ENCODE data around the gene DUSP2. TPM values are rescaled to one million over a fixed set of nuclear protein-coding genes. Genes with fewer than 3 reads are reported as not detected.
"Not testable (repeated sequence)": the region's sequence is repeated elsewhere in the genome, so short reads cannot be mapped to it uniquely, and the experiment has no call there.

DUSP2 gene
- total and polyA plus RNA-seq, 11 donors, result 0.56 to 23.1 (median 2.7) TPM

DNA sequence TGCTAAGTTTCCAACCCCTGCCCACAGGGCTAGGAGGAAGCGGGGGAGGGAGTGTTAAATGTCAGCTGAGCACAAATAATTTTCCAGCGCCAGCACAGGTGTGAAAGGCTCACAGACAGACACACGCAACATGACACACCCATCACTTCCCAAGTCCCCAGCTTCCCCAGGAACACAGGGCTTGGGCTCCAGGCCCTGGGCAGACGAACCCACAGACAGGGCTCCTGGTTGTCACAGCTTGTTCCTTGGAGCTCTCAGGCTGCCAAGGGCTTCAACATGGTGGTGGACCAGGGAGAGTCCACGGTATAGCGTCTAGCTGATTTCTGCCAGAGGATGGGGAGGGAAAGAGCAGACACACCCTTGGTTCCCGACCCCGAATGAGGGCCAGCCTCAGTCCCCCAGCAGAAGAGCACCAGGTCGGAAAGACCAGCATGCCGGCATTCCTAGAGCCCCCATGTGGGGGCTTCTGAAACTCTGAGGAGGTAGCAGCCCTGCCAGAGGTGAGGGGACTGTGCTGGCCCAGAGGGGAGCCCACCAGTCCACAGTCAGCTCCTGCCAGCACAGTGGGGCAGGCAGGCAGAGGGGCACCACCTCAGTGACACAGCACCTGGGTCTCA is 1.9 kb downstream of the DUSP2 start:
- Histone ChIP-seq H3K36me3 (peaks cover 0 to 9% (median 0%) of the 10 kb centered on the region in 9 donors), H3K27ac (peak overlapping the region in 1 of 12 donors; percentile 90), H3K27me3 (peaks cover 0 to 7% (median 0%) of the 10 kb centered on the region in 9 donors), H3K4me3 (peak overlapping the region in 3 of 12 donors; percentile 55 to 69 (median 61)), H3K9me3 (no peaks in the 10 kb centered on the region), H3K4me1 (peaks cover 0 to 53% (median 27%) of the 10 kb centered on the region in 12 donors)
- 80 to 85% (median 83%) methylated on average over 5 to 10 of the region's 10 CpGs for WGBS, 4 donors
- no peak for TF ChIP-seq POLR2A (IDR thresholded peaks at IDR 0.05)
- TF ChIP-seq, protein P1, sequence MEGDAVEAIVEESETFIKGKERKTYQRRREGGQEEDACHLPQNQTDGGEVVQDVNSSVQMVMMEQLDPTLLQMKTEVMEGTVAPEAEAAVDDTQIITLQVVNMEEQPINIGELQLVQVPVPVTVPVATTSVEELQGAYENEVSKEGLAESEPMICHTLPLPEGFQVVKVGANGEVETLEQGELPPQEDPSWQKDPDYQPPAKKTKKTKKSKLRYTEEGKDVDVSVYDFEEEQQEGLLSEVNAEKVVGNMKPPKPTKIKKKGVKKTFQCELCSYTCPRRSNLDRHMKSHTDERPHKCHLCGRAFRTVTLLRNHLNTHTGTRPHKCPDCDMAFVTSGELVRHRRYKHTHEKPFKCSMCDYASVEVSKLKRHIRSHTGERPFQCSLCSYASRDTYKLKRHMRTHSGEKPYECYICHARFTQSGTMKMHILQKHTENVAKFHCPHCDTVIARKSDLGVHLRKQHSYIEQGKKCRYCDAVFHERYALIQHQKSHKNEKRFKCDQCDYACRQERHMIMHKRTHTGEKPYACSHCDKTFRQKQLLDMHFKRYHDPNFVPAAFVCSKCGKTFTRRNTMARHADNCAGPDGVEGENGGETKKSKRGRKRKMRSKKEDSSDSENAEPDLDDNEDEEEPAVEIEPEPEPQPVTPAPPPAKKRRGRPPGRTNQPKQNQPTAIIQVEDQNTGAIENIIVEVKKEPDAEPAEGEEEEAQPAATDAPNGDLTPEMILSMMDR (IDR thresholded peaks at IDR 0.05), result no peak
- peak in 2 of 5 donors; percentile 11 to 18 for DNase-seq
- no peak for ATAC-seq
- intact Hi-C loops (cut with DNase I), result loop anchor here in 2 of 10 donors (5.0 to 10.0 kb wide), 4 partner anchors 121 to 371 kb away; partner anchors contain the start of genes CIAO1 (in 2 of the 2), TMEM127 (in 2 of the 2) and NEURL3 (in 1 of the 2)

DNA sequence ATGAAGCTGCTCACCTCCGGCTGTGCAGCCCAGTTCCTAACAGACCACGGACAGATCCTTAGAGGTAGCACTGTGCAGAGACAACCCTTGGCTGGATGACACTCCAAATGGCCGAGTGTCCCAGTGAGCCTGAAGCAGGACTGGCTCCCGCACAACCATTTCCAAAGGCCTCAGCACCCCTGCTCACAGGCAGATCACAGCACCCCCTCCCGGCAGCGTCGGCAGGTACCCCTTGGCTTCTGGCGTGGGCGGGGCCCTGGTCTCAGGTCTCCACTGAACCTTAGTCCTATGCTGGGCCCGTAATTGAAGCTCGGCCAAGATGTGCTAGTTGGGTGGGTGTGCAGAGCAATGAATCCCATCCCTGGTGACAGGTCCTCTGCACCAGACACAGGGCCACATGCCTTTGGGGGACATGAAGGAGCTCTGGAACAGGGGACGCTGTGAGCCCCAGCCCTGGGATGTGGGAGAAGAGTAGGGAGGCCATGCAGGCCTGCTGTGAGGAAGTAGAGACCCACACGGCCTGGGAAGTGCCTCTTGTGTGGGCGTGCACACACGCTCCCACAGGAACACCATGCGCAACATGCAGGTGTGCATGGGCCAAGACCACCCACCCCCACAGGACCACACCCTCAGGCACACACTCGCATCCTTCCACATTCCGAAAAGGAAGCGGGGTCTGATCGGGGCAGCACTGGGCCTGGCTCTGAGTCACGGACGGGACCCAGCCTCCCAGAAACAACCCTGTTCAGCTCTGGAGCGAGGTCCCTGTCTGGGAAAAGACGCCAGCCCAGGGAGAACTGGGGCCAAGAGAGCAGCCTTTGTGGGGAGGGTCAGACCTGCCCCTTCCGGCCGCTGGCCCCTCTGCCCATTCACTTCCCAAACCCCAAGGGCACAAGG is 2.8 kb downstream of the DUSP2 start:
- no peaks in the 10 kb centered on the region for H3K9me3 ChIP-seq
- ATAC-seq, result no peak
- WGBS, 4 donors, result 79 to 87% (median 82%) methylated on average over 19 to 26 of the region's 26 CpGs
- peak overlapping the region in 1 of 12 donors; percentile 69 for H3K4me3 ChIP-seq
- H3K27ac ChIP-seq, result peak overlapping the region in 1 of 12 donors; percentile 90
- peaks cover 0 to 7% (median 0%) of the 10 kb centered on the region in 9 donors for H3K27me3 ChIP-seq
- peaks cover 0 to 45% (median 26%) of the 10 kb centered on the region in 12 donors for H3K4me1 ChIP-seq
- H3K36me3 ChIP-seq, result peaks cover 0 to 9% (median 0%) of the 10 kb centered on the region in 9 donors
- peak in 2 of 5 donors; percentile 23 to 62 for DNase-seq
- intact Hi-C loops (cut with DNase I), result loop anchor here in 2 of 10 donors (5.0 to 10.0 kb wide), 4 partner anchors 122 to 372 kb away; partner anchors contain the start of genes CIAO1 (in 2 of the 2), TMEM127 (in 2 of the 2) and NEURL3 (in 1 of the 2)
- TF ChIP-seq, protein P1 (IDR thresholded peaks at IDR 0.05), result no peak
- no peak for TF ChIP-seq POLR2A (IDR thresholded peaks at IDR 0.05)

DNA sequence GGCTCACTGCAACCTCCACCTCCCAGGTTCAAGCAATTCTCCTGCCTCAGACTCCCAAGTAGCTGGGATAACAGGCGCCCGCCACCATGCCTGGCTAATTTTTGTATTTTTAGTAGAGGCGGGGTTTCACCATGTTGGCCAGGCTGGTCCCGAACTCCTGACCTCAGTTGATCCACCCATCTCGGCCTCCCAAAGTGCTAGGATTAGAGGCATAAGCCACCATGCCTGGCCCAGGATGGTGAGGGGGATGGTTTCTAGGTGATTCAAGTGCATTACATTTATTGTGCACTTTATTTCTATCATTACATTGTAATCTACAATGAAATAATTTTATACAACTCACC is 3.6 kb downstream of the DUSP2 start:
- not testable (repeated sequence) for ATAC-seq, H3K9me3 ChIP-seq, H3K4me3 ChIP-seq, H3K27ac ChIP-seq, H3K27me3 ChIP-seq, H3K36me3 ChIP-seq
- intact Hi-C loops (cut with DNase I), result loop anchor here in 2 of 10 donors (5.0 to 10.0 kb wide), 4 partner anchors 123 to 373 kb away; partner anchors contain the start of genes CIAO1 (in 2 of the 2), TMEM127 (in 2 of the 2) and NEURL3 (in 1 of the 2)
- peaks cover 0 to 36% (median 20%) of the 10 kb centered on the region in 12 donors for H3K4me1 ChIP-seq
- WGBS, 4 donors, result 96 to 98% (median 96%) methylated on average over 5 of the region's 5 CpGs
- DNase-seq, result peak in 2 of 5 donors; percentile 0 to 3

DNA sequence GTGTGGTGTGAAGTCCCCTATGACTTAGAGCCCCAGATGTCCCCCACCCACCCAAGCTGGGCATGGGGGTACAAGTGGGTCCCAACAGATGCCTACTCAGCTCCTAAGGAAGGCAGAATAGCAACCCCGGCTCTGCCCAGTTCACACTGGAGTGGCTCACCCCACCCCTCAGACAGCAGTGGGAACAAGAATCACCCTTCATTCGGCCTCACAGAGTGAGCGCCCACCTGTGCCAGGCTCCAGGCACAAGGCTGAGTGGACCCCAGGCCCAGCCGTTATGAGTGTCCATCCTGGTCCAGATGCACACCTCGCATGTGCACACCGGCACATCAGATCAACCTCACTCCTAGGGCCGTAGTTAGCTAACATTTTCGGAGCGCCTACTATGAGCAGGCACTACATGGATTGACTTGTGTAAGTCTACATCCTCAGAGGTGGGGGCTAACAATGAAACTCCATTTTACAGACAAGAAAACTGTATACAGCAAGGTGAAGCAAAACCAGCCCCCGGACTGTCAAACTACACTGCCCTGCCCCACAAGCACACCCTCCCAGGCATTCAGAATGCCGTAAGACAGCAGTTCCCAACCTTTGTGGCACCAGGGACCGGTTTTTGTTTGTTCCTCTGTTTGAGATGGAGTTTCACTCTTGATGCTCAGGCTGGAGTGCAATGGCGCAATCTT is 4.2 kb downstream of the DUSP2 start:
- Histone ChIP-seq H3K4me3 (no peak overlapping the region), H3K27ac (no peak overlapping the region), H3K9me3 (no peaks in the 10 kb centered on the region), H3K27me3 (peaks cover 0 to 7% (median 0%) of the 10 kb centered on the region in 9 donors), H3K36me3 (peaks cover 0 to 9% (median 0%) of the 10 kb centered on the region in 9 donors), H3K4me1 (peaks cover 0 to 31% (median 16%) of the 10 kb centered on the region in 12 donors)
- TF ChIP-seq, protein P1 (IDR thresholded peaks at IDR 0.05), result no peak
- ATAC-seq (no peak), DNase-seq (peak in 1 of 5 donors; percentile 37)
- 95 to 98% (median 96%) methylated on average over 12 to 13 of the region's 13 CpGs for WGBS, 4 donors
- intact Hi-C loops (cut with DNase I), result loop anchor here in 2 of 10 donors (5.0 to 10.0 kb wide), 4 partner anchors 124 to 374 kb away; partner anchors contain the start of genes CIAO1 (in 2 of the 2), TMEM127 (in 2 of the 2) and NEURL3 (in 1 of the 2)

Measured in heart left ventricle (tissue), 16 donors.